Skin of body (tissue), 2 donors: Measurements from ENCODE around the gene STOX1. TPM values are rescaled to one million over a fixed set of nuclear protein-coding genes. Genes with fewer than 3 reads are reported as not detected.
"Not testable (repeated sequence)": the region's sequence is repeated elsewhere in the genome, so short reads cannot be mapped to it uniquely, and the experiment has no call there.

Experiments
- DNase-seq: peaks from one replicate; lab custom pipeline; 2025; lab: John Stamatoyannopoulos, UW
- total RNA-seq: library from RNA; depleted of rRNA; stranded (reverse); fragments of >200 nt; gene quantifications from one replicate; pipeline ENCODE4 v1.2.3, GENCODE V29; 2014

STOX1 gene
- 5.7 TPM for total RNA-seq

GRCh38 chr10:68826764-68827591 is at the start of gene STOX1:
Gene STOX1, plus strand, starts transcription at chr10:68827531. Its CDS starts 93 bp downstream, at chr10:68827624.
- peak; percentile 16 for DNase-seq

GRCh38 chr10:68781613-68782574 is 45.4 kb upstream of the STOX1 start:
- DNase-seq, result no peak

- no peak for DNase-seq
These were observed 42.9 kb upstream of the STOX1 start for GRCh38 chr10:68784476-68784875.

GRCh38 chr10:68787813-68788212 is 39.5 kb upstream of the STOX1 start:
- DNase-seq, result no peak

GRCh38 chr10:68790476-68790875 is 36.9 kb upstream of the STOX1 start:
- DNase-seq, result no peak

GRCh38 chr10:68792115-68792514 is 35.2 kb upstream of the STOX1 start:
- no peak for DNase-seq

- DNase-seq, result no peak
These were observed 31.3 kb upstream of the STOX1 start for GRCh38 chr10:68795886-68796532.

GRCh38 chr10:68796605-68797004 is 30.7 kb upstream of the STOX1 start:
- no peak for DNase-seq

- DNase-seq, result no peak
These were observed 27.1 kb upstream of the STOX1 start for GRCh38 chr10:68800211-68800610.

GRCh38 chr10:68804692-68805091 is 22.6 kb upstream of the STOX1 start:
- no peak for DNase-seq

GRCh38 chr10:68810830-68811229 is 16.5 kb upstream of the STOX1 start:
- not testable (repeated sequence) for DNase-seq

- no peak for DNase-seq
These were observed 15.9 kb upstream of the STOX1 start for GRCh38 chr10:68811314-68812009.

- no peak for DNase-seq
These were observed 14.9 kb upstream of the STOX1 start for GRCh38 chr10:68812420-68812819.

- DNase-seq, result no peak
These were observed 13.8 kb upstream of the STOX1 start for GRCh38 chr10:68813559-68813958.

- DNase-seq, result no peak
These were observed 10.4 kb upstream of the STOX1 start for GRCh38 chr10:68816796-68817412.

- not testable (repeated sequence) for DNase-seq
These were observed 7.0 kb upstream of the STOX1 start for GRCh38 chr10:68820359-68820758.

- DNase-seq, result not testable (repeated sequence)
These were observed 4.7 kb upstream of the STOX1 start for GRCh38 chr10:68822626-68823025.

GRCh38 chr10:68827592-68827959 is 245 bp downstream of the STOX1 start:
- not testable (repeated sequence) for DNase-seq

- DNase-seq, result not testable (repeated sequence)
These were observed 811 bp downstream of the STOX1 start for GRCh38 chr10:68828083-68828601.

- DNase-seq, result no peak
These were observed 1.5 kb downstream of the STOX1 start for GRCh38 chr10:68828833-68829232.
